GOT3 (cell line): ENCODE data around the gene ACAP3.

ENCODE experiments used
- DNase-seq: peaks from one replicate; lab custom pipeline; 2025; ENCODE audit warnings: mixed read lengths; lab: John Stamatoyannopoulos, UW

Gene ACAP3

DNA sequence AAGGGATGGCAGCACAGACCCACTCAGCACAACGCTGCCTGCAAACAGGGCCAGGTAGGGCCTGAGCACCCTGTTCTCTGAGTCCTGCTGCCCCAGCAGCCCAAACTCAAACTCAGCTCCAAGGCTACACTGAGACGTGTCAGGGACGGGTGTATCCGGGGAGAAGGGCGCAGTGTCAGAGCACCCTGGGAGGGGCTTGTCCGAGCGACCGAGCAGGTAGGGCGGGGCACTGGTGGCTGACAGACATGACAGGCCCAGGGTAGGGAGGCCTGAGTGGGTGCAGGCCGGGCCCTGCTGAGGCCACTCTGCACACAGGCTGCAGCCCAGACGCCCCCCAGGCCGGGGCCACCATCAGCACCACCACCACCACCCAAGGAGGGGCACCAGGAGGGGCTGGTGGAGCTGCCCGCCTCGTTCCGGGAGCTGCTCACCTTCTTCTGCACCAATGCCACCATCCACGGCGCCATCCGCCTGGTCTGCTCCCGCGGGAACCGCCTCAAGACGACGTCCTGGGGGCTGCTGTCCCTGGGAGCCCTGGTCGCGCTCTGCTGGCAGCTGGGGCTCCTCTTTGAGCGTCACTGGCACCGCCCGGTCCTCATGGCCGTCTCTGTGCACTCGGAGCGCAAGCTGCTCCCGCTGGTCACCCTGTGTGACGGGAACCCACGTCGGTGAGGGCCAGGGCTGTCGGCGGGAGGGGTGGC is 22.0 kb downstream of the ACAP3 start:
- DNase-seq, result no peak

DNA sequence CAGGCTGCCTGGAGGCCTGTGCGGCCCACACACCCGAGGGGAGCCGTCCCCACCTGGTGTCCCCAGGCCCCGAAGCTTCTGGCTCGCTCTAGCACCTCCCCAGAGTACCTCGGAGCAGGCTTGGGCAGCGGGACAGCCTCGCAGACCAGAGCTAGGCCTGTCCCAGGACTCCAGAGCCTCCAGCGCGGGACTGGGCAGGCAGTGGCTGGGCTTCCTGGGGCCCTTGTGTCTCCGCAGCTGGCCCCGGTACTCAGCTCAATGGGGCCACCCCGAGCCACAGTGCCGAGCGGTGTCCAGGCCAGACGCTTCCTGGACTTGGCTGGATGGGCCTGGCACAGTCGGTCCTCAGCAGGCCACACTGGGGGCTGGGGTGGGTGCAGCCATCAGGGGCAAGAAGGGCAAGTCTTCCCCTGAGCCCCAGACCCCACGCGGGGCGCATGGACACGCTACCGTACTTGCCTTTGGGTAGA is 22.6 kb downstream of the ACAP3 start:
- no peak for DNase-seq

DNA sequence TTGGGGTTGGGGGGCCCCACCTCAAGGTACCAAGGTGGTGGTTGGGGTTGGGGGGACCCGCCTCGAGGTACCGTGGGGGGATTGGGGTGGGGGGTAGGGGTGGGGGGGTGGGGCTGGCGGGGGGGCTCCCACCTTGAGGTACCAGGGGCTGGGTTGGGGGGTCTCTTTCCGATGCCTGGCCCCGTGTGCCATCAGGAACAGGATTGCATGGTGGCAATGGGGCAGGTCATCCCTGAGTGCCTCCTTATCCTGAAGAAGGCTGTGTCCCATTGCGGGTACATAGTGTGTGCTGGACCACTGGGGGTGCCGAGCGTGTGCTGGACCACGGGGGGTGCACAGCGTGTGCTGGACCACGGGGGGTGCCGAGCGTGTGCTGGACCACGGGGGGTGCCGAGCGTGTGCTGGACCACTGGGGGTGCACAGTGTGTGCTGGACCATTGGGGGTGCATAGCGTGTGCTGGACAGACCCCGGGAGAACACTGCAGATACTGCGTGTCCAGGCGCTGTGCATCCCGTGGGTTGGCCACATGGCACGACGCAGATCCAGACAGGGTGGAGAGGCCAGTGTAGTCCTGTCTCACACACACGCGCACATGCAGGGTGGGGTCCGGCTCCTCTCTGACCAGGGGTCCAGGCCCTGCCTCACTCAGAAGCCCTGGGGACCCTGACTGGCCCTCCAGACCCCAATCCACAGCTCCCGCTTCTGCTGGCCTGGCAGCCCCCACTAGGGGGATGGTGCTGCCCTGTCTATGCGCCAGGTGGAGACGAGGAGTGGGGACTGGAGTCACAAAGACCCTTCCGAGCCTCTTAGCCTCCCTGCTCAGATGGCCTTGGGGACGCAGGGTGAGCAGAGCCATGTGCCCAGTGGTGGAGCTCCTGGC is 23.3 kb downstream of the ACAP3 start:
- DNase-seq, result no peak

DNA sequence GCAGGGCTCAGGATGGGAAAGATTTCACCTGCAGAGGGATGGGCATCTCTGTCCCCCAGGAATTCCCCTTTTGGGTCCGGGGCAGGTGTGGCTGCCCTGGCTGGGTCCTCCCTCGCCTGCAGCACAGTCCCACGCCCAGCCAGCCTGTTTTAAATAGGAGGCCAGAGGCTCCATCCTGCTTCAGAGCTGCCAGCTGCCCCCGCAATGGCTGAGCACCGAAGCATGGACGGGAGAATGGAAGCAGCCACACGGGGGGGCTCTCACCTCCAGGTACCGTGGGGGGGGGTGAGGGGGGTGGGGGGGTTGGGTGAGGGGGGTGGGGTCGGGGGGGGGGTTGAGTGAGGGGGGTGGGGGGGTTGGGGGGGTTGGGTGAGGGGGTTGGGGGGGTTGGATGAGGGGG is 23.9 kb downstream of the ACAP3 start:
- no peak for DNase-seq

DNA sequence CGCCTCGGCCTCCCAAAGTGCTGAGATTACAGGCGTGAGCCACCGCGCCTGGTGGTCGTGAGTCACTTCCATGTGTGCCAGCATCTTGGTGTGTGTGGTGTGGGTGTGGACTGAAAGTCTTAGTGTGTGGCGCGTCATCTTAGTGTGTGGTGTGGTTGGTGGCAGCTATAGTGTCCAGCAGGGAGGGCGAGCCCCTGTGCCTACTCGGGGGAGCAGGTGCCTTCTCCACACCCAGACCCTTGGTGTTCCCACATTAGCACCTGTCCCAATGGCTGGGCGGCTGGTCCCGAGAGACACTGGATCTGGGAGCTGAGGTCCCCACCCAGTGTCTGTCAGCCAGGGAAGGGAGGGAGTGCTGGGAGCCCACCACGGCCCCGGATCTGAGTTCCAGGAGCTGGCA is 24.7 kb downstream of the ACAP3 start:
- no peak for DNase-seq

DNA sequence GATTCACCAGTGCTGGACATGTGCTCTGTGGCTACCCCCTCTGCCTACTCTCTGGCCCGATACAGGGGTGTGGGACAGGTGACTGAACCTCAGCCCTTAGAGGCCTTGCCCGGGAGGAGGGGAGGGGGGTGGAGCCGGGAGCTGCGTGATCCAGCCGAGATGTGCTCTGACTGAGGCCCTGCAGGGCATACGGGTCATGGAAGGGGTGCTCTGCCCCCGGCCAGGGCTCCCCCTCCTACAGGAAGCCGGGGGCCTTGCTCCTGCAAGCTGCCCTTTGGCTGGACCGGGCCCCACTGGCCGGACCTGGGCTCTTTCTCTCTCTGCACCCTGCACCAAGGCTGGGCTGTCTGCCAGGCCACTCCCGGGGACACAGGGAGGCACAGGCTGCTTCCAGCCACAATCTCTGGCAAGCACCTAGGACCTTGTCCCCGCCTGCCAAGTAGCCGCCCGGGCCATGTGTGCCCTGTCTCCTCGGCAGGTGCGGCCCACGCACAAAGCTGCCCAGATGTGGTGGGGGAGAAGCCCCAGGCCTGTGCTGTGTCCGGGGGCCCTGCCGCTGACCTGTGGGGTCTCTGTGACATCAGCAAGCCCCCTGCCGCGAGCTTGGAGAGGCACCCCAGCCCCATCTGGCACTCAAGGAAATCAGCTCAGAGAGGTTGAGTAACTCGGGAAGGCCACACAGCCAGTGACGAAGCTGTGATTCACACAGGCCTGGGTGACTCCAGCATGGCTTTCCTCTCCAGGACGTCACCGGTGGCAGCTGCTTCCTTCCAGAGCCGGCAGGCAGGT is 26.0 kb downstream of the ACAP3 start:
- DNase-seq, result no peak

DNA sequence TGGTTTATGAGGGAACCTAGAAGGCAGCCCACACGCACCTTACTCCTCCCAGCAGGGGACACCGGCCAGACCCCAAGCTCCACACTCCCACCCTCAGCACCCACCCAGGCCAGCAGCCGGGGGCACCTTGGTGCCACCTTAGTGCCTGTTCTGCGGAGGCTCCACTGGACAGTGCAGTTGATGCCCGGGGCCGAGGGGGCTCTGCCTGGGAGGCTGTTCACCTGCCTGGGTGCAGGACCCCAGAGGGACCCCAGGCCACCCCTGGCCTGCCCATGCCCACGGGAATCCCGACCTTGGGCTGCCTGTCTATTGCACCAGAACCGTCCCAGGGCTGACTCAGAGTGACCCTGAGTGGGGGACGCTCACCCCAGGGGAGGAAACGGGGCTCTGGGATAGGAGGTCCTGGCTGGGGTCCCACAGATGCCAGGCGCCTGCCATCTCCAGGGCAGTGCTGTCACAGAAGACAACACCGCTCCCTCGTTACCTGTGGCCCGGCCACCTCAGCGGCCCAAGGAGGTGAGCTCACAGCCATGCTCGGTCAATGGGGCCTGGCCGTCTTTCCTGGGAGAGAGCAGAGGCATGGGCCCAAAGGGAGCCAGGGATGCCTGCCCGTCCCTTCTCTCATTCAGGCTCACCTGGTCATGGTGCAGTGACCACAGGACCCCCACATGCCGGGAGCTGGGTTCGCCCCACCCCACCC is 26.8 kb downstream of the ACAP3 start:
- no peak for DNase-seq

DNA sequence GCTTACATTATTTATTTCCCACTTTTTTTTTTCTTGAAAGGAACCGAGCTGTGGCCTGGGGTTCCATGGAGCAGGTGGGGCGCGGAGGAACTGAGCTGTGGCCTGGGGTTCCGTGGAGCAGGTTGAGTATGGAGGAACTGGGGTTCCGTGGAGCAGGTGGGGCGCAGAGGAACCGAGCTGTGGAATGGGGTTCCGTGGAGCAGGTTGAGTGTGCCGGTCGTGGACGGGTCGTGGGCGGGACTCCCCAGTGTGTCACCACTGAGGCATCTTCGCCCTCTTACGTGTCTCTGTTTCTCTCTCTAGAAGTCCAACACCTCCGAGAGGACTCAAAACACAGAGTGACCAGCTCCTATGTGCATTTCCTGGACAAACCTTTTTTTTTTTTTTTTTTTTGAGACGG is 28.7 kb downstream of the ACAP3 start:
- no peak for DNase-seq

DNA sequence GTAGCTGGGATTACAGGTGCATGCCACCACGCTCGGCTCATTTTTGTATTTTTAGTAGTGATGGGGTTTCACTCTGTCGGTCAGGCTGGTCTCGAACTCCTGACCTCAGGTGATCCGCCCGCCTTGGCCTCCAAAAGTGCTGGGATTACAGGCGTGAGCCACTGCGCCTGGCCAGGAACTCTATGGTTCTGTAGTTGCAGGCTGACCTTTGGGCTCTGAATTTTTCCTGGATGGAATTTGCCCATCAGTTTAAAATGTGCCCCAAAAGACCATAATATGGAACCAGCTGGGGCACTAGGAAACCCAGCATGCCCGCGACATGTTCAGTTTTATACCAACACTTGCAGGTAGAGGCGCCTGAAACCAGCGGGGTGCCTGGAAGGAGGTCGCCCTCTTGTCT is 29.1 kb downstream of the ACAP3 start:
- DNase-seq, result no peak

DNA sequence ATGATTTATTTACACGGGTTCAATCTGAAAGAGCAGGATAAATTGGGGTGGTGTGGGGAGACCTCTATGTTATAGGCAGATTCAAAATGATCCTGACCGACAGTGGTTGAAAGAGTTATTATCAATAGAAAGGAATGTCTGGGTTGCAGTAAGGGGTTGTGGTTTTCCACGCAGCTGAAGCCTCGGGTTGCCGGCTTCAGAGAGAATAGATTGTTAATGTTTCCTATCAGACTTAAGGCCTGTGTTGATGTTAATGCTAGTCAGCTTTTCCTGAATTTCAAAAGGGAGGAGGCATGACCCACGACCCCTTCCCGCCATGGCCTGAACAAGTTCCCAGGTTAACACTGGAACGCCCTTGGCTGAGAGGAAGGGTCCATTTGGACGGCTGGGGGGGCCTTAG is 31.9 kb downstream of the ACAP3 start:
- no peak for DNase-seq

DNA sequence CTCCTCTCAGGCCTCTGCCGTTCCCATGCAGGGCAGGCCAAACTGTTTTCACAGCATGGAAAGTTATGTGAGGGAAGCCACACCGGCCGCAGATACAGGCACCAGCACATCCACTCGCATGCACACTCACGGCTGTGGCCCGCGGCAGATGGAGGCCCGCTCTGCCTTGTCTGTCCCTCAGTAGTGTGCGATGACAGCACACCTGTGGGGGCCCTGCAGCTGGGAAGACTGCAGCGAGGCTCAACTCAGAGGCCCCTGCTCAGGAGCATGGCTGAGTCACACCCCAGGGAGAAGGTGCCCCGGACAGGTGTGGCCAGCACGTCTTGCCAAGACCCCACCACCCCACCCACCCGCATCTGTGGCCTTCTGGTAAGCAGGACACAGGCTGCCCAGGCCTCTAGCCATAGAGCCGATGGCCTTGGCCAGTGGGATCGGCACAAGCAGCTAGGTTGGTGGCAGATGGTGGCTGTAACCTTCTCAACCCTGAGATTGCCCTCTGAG is 32.7 kb downstream of the ACAP3 start:
- no peak for DNase-seq

DNA sequence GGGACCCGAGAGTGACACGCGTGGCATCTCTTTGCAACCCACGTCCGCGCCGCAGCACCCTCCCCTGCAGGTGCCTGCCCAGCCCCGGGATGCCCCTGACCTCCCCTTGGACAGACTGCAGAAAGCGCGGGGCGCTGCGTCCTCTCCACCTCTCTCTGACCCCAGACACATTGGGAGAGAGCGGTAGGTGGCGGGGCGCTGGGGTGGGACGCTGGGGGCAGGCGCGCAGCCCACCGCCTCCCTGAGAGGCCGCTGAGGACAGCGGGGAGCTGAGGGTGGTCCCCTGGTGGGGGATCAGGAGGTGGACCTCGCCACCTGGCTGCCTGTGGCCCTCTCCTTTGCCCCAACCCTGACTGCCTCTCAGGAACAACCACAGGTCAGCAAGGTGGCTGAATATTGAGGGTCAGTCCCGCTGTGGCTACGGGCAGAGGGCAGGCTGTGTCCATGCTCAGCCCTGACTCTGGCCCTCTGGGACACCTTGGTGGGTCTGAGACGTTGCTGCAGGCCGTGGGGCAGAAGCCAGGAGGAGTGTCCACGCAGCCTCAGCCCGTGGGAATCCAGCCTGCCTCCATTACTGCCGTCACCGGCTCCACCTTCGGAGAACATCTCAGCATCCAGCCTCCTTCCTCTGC is 33.3 kb downstream of the ACAP3 start:
- DNase-seq, result no peak

DNA sequence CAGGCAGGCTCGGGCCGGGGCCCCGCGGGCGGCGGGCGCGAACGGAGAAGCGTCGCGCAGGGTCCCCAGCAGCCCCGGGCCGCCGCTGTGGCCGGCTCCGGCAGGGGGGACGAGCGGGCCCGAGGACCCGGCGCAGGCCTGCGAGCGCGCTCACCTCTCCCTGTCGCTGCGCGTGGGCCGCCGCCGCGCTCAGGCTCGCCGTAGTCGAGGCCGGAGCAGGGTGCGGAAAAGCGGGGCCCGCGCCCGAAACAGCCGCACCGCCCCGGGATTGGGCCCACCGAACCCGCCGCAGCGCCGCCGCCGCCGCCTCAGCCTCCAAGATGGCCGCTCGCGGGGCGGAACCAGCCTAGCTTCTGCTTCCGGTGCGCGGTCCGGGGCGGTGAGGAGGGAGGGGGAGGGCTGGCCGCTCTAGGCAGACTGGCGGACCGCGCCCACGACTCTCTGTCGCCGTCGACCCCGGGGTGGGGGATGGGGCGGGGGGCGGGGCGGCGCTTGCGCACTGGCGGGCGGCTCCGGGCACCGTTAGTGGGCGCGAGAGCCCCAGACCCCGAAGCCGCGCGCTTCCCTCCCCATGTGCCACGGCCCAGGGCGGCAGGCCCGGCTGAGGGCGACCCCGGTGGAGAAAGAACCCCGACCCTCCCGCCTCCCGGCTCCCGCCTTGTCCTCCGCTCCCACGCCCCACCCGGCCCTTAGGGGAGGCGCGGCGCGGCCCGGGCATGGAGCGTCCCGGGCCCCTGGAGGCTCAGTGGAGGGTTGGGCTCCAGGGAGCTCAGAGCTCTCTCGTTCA is 34.0 kb downstream of the ACAP3 start, which contains the start of gene UBE2J2:
Gene UBE2J2 (minus strand): TSS at position 343 of the 787 bp plus-strand sequence. CDS start 5,862 bp downstream, outside the sequence.
- peak; percentile 70 for DNase-seq

DNA sequence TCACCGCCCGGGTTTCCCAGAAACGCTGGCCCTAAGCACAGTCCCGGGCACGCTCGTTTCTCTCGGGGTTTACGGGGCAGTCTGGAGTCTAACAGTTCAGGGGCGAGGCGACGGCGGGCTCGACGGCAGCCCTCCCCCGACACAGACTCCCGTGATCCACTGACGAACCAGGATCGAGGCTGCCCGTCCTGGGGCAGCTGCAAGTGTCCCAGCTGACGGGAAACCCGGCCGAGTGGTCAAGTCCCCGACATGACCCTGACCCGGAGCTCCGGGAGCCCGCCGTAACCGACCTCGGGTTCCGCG is 34.6 kb downstream of the ACAP3 start:
- no peak for DNase-seq

DNA sequence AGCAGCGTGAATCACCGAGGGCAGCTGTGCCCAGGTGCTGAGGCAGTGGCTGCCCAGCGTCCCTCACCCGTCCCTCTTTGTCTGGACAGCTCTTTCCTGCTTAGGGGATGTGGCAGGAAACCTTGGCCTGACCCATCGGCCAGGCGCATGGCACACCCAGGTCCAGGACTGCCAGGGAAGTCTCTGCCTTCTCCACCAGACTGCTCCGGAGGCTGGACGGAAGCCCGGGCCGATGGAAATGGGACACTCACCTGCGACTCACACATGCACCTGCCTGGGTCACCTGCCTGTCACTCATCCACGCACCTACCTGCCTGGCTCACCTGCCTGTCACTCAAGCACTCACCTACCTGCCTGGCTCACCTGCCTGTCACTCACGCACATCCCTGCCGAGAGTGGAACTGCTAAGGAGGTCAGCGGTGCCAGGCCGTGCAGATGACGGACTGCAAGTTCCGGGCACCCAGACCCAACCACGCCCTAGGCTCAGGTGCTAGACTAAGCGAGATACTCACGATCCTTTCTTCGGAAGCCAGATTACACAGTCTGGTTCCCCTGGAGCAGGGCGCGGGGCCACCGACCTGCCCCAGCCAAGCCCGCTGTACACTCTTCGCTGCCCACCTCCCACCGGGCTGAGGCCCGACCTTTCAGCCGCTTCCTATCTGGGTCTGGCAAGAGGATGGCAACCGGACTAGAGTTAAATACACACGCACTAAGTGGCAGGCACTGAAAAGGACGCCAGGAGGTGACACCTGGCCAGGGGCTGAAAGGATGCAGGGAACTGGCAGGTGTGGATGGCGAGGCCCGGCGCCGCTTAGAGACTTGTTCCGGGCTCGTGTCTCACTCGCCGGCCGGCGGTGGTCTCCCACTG is 35.2 kb downstream of the ACAP3 start:
- DNase-seq, result no peak

DNA sequence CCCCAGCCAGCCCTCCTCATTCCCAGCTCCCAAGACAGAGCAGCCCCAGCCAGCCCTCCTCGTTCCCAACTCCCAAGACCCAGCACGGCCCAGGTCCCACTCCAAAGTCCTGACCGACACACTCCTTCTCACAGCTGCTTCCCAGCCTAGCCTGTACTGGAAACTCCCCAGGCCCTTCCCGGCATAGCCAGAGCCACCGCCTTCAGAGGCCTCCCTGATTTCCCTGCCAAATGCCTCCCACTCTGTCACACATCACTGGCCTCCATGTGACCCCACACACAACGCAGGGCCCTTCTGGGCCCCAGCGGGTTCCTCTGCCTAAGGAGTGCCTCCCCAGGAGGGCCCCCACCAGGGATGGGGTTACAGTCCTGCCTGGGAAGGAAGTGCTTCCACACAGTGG is 36.9 kb downstream of the ACAP3 start:
- DNase-seq, result no peak

DNA sequence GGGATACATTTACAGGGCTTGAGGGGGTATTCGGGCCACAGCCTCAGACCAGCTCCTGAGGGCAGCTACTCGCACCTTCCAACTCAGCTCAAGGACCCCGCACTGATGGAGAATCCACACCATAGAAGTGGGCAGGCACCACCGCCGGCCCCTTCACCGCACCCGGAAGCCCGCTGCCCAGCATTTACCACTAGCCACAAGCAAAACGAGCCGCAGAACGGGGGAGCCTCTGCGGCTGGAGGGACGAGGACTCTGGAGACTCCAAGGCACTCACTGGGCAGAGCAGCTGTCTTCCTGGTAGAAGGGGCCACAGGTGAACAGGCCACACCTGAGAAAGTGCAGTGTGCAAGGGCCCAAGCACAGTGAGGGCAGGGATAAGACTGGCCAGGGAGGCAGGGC is 39.4 kb downstream of the ACAP3 start:
- DNase-seq, result no peak

DNA sequence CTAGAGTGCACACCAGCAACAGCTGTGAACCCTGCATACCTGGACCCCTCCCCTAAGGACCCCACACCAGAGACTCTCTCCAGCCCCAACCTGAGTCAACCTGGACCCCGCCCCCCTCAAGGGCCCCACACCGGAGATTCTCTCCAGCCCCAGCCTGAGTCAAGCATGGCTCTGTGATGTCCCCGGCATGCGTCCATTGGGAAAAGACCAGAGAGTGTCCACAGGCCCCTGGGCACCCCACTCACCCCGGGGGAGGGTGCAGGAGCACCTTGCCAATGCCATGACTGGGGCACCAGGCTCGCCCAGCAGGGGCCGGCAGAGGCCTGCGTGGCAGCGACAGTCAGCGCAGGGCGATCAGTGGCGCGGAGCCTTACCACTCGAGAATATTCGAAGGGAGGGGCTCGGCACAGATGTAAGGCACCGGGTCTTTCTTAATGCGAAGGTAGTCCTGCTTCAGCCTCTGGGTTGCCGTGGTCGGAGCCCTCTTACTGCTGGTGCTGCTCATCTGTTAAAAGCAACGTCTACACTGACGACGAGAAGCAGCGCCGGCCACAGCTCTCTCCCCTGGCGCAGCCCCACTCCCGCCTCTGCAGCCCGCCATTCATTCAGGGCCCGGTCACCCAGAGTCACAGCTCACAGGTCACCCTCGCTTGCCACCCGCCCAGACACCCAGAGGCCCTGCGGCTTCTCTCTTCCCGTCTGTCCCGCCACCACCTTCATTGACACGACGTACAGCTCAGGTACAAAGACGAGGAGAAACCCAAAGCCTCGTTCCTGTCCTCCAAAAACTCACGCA is 40.0 kb downstream of the ACAP3 start:
- no peak for DNase-seq

DNA sequence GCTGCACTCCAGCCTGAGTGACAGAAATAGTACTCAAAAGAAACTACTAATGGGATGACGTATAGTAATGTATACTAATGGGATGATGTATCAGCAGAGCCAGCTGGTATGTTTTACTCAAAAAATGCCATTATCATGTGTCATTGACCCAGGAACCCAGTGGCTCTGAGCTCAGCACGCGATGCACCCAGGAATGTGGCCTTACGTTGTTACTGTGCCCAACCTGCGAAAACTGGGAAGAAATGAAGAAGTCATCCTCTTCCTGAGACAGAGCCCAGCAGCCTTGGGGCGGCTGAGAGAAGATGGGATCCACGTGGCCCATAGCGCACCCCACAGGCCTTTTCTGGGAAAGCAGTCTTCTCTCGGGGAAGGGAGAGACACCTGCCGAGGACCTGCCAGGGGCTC is 42.9 kb downstream of the ACAP3 start:
- no peak for DNase-seq
